ENCODE results near the gene DSCAML1. TPM values are rescaled to one million over a fixed set of nuclear protein-coding genes. Genes with fewer than 3 reads are reported as not detected.
"Not testable (repeated sequence)": the region's sequence is repeated elsewhere in the genome, so short reads cannot be mapped to it uniquely, and the experiment has no call there.

Gene DSCAML1
- total RNA-seq, 1 donor from 2014 or later, result 0.02 TPM

DNA sequence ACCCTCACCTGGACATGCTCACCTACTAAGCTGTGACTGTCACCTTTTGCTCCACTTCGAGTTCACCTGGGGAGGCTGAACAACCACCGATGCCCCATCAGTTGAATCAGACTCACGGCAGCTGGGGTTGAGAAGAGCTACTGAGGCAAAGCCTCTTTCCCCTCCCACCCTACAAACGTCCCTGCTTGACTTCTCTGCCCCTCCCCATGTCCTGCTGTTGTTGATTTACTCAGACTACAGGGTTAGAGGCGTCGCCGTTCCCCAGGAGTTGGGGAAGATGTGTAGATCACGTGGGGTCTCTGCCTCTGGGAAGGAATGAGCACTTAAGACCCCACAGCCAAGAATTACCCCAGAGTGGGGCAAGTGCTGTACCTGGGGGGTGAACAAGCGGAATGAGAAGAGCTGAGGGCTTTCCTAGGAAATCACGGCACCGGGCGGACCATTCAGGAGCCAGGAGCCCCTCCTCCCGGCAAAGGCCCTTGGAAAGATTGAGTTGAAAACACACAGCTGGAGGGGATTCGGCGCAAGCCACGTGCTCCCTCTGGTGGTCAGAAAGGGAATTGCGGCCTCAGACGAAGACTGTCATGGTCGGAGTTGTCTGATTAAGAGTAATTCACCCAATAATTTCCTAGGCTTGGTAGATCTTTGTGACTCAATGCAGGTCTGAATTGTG is 20.5 kb upstream of the DSCAML1 start:
- intact Hi-C loops (cut with micrococcal nuclease), result loop anchor here (1.0 to 10.0 kb wide), 9 partner anchors 10 to 1043 kb away; partner anchors contain the start of genes BUD13, CD3D, CD3G and IL10RA
- Mint-ChIP-seq H3K36me3 (ENCODE audit: low read depth) (peaks cover 4% of the 10 kb centered on the region), H3K9me3 (no peaks in the 10 kb centered on the region), H3K4me1 (peaks cover 63% of the 10 kb centered on the region), H3K27me3 (peaks cover 2% of the 10 kb centered on the region), H3K27ac (peak overlapping the region; percentile 99), H3K4me3 (peak overlapping the region; percentile 79)
- peak; percentile 96 for DNase-seq

DNA sequence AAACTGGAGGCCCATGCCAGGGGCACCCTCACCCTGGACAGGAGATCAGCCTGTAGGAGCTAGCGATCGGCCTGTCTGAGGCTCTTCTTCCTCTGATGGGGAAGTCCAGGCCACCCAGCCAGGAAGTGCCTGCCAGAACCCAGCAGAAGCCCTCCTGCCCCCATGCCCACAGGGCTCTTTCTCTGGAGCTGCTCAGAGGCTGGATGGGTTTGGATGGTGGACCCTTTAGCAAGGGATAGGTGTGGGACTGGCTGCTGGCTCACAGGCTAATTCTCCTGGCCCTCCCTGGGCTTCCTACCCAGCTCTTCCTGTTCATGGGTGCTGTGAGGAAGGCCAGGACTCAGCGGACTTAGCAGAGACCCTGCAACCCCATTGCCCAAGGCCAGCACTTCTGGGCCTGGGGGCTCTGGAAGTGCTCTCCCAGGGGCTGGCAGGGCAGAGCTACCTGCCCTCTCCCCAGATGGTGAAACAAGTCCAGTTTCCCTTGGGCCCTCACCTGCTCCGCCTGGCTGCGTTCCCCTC is 19.9 kb upstream of the DSCAML1 start:
- peak; percentile 70 for DNase-seq
- no peaks in the 10 kb centered on the region for H3K9me3 Mint-ChIP-seq
- H3K4me1 Mint-ChIP-seq, result peaks cover 59% of the 10 kb centered on the region
- H3K27ac Mint-ChIP-seq, result peak overlapping the region; percentile 99
- peaks cover 2% of the 10 kb centered on the region for H3K27me3 Mint-ChIP-seq
- intact Hi-C loops (cut with micrococcal nuclease), result loop anchor here (1.0 to 10.0 kb wide), 6 partner anchors 10 to 1042 kb away; partner anchors contain the start of genes BUD13, CD3D, CD3G and IL10RA
- H3K4me3 Mint-ChIP-seq, result peak overlapping the region; percentile 79
- peaks cover 4% of the 10 kb centered on the region for H3K36me3 Mint-ChIP-seq (ENCODE audit: low read depth)

DNA sequence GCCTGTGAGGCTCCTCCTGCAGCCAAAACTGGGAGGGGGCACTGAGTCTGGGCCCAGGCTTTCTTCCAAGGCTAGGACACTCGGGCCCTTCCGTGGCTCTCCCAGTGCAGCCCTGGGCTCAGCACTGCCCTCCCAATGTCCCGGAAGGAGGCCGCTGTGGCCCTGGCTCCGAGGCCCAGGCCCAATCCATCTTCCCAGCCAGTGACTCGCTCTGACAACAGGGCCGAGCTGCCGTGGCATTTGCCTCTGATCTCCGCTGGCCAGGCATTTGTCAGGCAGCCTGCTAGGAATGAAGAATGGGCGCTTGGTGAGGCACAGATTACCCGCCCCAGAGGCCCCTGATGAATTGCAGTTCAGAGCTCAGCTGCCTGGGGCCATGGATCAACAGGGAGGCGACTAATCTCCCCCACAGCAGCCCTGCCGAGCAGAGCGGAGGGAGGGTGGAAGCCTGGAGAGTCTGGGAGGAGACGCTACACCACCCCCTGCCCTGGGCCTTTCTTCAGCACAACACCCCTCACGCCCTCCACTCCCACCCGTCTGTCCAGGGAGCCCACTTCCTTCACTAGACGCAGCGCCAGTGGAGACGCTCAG is 19.2 kb upstream of the DSCAML1 start:
- peaks cover 4% of the 10 kb centered on the region for H3K36me3 Mint-ChIP-seq (ENCODE audit: low read depth)
- H3K27ac Mint-ChIP-seq, result peak overlapping the region; percentile 99
- intact Hi-C loops (cut with micrococcal nuclease), result loop anchor here (2.0 to 10.0 kb wide), 5 partner anchors 171 to 1041 kb away; partner anchors contain the start of genes BUD13, CD3D, CD3G and IL10RA
- no peak for DNase-seq
- H3K9me3 Mint-ChIP-seq, result no peaks in the 10 kb centered on the region
- peaks cover 56% of the 10 kb centered on the region for H3K4me1 Mint-ChIP-seq
- peak overlapping the region; percentile 71 for H3K4me3 Mint-ChIP-seq
- H3K27me3 Mint-ChIP-seq, result peaks cover 2% of the 10 kb centered on the region

DNA sequence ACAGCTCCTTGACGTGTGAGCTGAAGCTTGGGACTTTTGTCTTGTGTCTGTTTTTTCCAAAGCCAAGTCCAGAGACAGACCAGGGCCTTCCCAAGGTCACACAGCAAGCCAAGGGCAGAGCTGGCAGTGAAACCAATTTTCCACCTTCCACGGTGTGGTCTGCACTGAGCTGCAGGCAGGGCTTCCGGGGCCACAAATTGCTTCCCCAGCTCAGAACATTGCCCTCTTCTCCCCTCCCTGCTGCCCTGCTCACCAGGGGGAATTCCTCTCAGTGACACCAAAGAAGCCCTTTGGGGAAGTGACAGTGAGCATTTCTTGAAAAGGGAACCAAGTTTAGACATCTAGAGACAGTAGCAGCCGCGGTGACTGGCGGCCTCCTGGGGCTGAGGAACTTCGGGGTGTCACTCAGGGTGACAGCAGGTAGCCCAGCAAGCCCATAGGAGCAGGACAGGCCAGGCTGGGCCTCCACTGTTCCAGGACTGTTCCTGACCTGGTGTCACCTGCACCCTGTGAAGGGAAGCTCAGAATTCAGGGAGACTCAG is 18.3 kb upstream of the DSCAML1 start:
- peaks cover 4% of the 10 kb centered on the region for H3K36me3 Mint-ChIP-seq (ENCODE audit: low read depth)
- H3K4me3 Mint-ChIP-seq, result peak overlapping the region; percentile 71
- H3K27me3 Mint-ChIP-seq, result peaks cover 2% of the 10 kb centered on the region
- H3K4me1 Mint-ChIP-seq, result peaks cover 60% of the 10 kb centered on the region
- intact Hi-C loops (cut with micrococcal nuclease), result loop anchor here (1.0 to 10.0 kb wide), 6 partner anchors 8 to 1041 kb away; partner anchors contain the start of genes BUD13, CD3D, CD3G and IL10RA
- H3K9me3 Mint-ChIP-seq, result no peaks in the 10 kb centered on the region
- H3K27ac Mint-ChIP-seq, result peak overlapping the region; percentile 99
- DNase-seq, result peak; percentile 94

DNA sequence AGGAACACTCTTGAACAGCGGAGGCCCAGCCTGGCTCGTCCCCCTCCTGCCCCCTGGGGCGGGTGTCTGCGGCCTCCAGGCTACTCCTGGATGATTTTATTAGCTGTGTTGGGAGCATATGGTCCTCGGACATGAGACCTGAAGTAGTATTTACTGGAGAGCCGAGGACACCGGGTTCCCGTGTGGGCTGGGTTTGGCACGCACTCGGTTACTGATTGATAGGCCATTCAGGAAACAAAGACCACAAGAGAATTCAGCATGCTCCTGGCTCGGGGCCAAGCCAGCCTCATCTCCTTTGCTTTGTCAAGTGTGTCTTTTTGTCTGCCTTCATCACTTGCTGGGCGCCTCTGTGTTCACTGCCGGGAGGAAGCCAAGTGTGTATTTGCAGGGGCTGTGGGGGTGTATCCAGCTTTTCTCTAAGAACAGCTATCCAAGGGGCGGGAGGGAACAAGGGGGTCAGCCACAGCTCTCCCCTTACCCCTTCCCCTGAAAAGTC is 17.8 kb upstream of the DSCAML1 start:
- Mint-ChIP-seq H3K4me1 (peaks cover 59% of the 10 kb centered on the region), H3K9me3 (no peaks in the 10 kb centered on the region), H3K36me3 (ENCODE audit: low read depth) (peaks cover 4% of the 10 kb centered on the region), H3K4me3 (peak overlapping the region; percentile 71), H3K27me3 (peaks cover 2% of the 10 kb centered on the region), H3K27ac (peak overlapping the region; percentile 99)
- intact Hi-C loops (cut with micrococcal nuclease), result loop anchor here (1.0 to 10.0 kb wide), 6 partner anchors 8 to 1040 kb away; partner anchors contain the start of genes BUD13, CD3D, CD3G and IL10RA
- DNase-seq, result peak; percentile 92

DNA sequence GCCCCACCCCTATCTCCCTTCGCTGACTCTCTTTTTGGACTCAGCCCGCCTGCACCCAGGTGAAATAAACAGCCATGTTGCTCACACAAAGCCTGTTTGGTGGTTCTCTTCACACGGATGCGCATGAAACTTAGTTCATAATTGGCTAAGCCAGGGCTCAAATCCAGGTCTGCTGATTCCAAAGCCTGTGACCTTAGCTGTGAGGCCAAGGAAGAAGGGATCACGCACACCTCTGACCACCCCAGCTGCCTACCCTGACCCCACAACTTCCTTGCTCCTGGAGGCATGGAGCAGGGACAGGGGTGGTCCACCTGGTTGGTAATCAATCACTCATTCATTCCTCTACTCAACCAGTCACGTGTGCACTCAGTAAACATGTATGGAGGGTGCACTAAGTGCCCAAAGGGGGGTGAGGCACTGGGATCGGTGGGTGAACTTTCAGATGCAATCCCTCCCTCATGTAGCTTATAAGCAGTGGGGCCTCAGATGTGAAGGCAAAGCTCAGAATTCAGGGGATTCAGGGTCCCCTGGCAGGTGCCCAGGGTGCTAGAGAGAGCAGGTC is 17.3 kb upstream of the DSCAML1 start:
- Mint-ChIP-seq H3K27me3 (peaks cover 2% of the 10 kb centered on the region), H3K4me3 (peak overlapping the region; percentile 71), H3K36me3 (ENCODE audit: low read depth) (peaks cover 4% of the 10 kb centered on the region), H3K9me3 (no peaks in the 10 kb centered on the region), H3K27ac (peak overlapping the region; percentile 99), H3K4me1 (peaks cover 63% of the 10 kb centered on the region)
- no peak for DNase-seq
- intact Hi-C loops (cut with micrococcal nuclease), result loop anchor here (2.0 to 10.0 kb wide), 3 partner anchors 239 to 1039 kb away; partner anchors contain the start of genes BUD13, CD3D and CD3G

DNA sequence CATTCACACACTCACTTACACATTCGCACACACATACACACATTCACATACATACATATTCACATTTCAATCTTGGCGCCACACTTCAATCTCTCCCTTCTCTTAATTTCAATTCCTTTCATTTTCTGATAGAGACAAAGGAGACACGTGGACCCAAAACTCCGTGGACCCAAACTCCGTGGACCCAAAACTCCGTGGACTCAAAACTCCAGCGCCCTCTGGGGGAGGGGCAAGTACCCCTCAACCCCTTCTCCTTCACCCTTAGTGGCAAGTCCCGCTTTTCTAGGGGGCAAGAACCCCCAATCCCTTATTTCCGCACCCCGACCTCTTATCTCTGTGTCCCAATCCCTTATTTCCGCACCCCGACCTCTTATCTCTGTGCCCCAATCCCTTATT is 13.0 kb upstream of the DSCAML1 start:
- H3K36me3 Mint-ChIP-seq (ENCODE audit: low read depth); H3K27ac Mint-ChIP-seq; H3K4me3 Mint-ChIP-seq; DNase-seq; H3K9me3 Mint-ChIP-seq; H3K27me3 Mint-ChIP-seq: not testable (repeated sequence)
- intact Hi-C loops (cut with micrococcal nuclease), result loop anchor here (10.0 kb wide), 2 partner anchors 535 to 1035 kb away; partner anchors contain the start of genes BUD13, CD3D and CD3G
- peaks cover 38% of the 10 kb centered on the region for H3K4me1 Mint-ChIP-seq

DNA sequence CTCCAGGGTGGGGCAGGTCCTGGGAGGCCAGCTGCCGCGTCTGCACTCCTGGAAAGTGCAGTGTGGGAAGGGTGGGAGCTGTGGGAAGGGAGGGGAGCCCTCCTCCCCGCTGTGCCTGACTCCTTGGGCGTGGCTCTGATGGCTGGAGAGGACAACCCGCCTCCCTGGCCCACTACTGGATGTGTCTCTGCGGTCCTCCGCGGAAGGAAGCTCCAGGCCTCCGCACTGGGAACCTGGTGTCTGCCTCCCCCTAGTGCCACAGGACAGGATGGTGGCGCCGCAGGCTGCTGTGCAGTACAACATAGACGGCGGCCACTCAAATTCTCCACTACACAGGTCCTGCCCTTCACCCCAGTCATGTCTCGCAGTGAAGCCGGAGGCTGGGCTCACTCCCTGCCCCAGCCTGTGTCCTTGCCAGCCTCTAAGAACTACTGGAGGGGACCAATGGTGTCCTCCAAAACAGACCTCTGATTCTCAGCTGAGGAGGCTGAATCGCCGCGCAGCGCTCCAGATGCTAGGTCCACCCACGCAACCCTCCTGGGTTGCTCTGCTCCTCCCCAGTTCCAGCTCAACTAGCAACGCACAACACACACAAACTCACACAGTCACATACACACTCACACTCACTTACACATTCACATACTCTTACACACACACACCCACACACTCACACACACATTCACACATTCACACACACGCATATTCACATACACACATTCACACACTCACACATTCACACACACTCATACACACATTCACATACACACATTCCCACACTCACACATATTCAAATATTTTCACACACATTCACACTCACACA is 12.4 kb upstream of the DSCAML1 start:
- peak; percentile 84 for DNase-seq
- Mint-ChIP-seq H3K4me3 (peak overlapping the region; percentile 1), H3K27me3 (peaks cover 3% of the 10 kb centered on the region), H3K4me1 (peaks cover 32% of the 10 kb centered on the region), H3K27ac (peak overlapping the region; percentile 2), H3K36me3 (ENCODE audit: low read depth) (no peaks in the 10 kb centered on the region), H3K9me3 (no peaks in the 10 kb centered on the region)
- intact Hi-C loops (cut with micrococcal nuclease), result loop anchor here (2.0 to 10.0 kb wide), 4 partner anchors 35 to 1035 kb away; partner anchors contain the start of genes BUD13, CD3D, CD3G and SCN2B

DNA sequence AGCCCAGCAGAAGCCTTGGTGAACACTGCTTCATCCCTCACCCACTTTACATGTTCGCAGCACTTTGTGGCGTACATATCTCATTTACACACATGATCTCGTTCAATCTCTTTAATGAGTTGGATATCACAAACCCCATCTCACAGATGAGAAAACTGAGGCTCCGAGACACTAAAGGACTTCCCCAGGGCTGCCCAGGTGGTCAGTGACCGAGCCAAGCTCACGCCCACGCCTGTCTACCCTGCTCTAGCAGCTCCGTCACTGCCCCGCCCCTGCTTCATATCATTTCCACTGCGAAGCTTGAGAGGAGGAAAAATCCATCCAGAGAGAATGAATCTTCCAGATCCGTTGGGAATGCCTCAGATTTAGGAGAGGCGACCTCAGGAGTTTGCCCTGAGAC is 11.8 kb upstream of the DSCAML1 start:
- intact Hi-C loops (cut with micrococcal nuclease), result loop anchor here (2.0 to 10.0 kb wide), 2 partner anchors 36 to 366 kb away; partner anchors contain the start of gene SCN2B
- Mint-ChIP-seq H3K9me3 (no peaks in the 10 kb centered on the region), H3K27ac (no peak overlapping the region), H3K36me3 (ENCODE audit: low read depth) (no peaks in the 10 kb centered on the region), H3K27me3 (peaks cover 5% of the 10 kb centered on the region), H3K4me3 (no peak overlapping the region), H3K4me1 (peaks cover 27% of the 10 kb centered on the region)
- DNase-seq, result no peak

DNA sequence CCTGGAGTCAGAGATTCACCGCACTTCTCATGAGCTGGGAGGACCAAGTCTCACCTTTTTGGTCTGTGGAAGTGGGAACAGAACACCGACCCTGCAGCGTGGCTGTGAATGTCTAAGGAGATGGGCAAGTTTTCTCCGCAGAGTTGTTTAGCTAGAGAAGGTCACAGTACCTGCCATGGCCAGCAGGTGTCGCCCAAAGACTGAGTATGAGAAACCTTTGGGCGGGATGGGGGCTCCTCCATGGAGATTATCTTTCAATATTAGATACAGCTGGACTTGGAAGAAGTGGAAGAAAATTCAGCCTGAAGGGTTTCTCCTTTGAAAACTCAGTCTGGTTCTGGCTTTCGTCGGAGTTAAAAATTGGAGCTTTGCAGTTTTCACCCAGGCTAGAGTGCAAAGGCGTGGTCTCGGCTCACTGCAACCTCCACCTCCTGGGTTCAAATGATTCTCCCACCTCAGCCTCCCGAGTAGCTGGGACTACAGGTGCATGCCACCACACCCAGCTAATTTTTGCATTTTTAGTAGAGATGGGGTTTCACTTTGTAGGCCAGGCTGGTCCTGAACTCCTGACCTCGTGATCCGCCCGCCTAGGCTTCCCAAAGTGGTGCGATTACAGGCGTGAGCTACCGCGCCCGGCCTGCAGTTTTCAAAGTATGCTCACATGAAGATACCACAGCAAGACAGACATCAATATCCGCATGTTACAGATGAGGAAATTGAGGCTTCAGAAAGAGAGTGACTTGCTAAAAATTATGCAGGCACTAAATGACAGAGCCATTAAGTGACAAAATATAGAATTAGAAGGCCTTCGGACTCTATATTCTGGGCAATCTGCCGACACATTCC is 10.7 kb upstream of the DSCAML1 start:
- H3K4me1 Mint-ChIP-seq, result peaks cover 20% of the 10 kb centered on the region
- no peaks in the 10 kb centered on the region for H3K9me3 Mint-ChIP-seq
- H3K27me3 Mint-ChIP-seq, result peaks cover 5% of the 10 kb centered on the region
- H3K36me3 Mint-ChIP-seq (ENCODE audit: low read depth), result no peaks in the 10 kb centered on the region
- no peak overlapping the region for H3K27ac Mint-ChIP-seq
- no peak overlapping the region for H3K4me3 Mint-ChIP-seq
- peak; percentile 92 for DNase-seq
- intact Hi-C loops (cut with micrococcal nuclease), result loop anchor here (1.0 to 10.0 kb wide), 4 partner anchors 10 to 367 kb away; partner anchors contain the start of gene SCN2B

DNA sequence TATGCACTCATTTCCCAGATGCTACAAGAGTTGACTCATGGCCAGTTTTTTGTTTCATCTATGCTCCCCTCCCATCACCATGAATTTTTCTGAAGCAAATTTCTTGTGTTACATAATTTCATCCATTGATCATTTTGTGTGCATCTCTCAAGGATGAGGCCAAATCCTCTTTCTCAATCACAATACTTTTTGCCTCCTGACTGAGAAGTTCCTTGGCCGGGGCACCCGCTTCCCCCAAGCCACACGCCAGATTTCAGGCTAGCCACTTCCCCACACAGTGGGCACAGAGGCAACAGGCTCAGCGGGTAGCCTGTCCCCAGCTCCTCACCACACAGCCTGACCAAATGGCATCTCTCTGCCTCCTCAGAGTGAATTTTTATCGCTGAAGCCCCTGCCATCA is 9.8 kb upstream of the DSCAML1 start:
- Mint-ChIP-seq H3K4me3 (no peak overlapping the region), H3K4me1 (peaks cover 20% of the 10 kb centered on the region), H3K36me3 (ENCODE audit: low read depth) (no peaks in the 10 kb centered on the region), H3K9me3 (no peaks in the 10 kb centered on the region), H3K27ac (no peak overlapping the region), H3K27me3 (peaks cover 10% of the 10 kb centered on the region)
- intact Hi-C loops (cut with micrococcal nuclease), result loop anchor here (1.0 to 10.0 kb wide), 3 partner anchors 10 to 368 kb away; partner anchors contain the start of gene SCN2B
- DNase-seq, result no peak

DNA sequence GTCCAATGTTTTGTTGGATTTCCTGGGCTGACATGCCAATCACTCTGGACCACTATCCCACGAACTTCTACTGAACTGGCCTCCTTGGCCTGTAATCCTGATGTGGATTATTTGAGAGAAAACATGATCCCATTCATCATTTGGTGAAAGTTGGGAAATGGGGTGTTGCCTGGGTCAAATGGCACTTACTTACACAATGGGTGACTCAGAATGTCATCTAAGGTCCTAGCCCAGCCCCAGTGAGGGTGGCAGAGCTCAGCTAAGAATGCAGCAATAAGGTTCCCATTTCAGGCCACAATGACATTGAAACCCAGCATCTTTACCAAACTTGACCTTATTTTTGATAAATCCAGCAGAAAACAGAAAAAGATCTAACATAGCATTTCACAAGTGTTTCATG is 8.0 kb upstream of the DSCAML1 start:
- intact Hi-C loops (cut with micrococcal nuclease), result loop anchor here (10.0 kb wide), 1 partner anchor 370 kb away; the partner anchor contains the start of gene SCN2B
- Mint-ChIP-seq H3K27me3 (peaks cover 22% of the 10 kb centered on the region), H3K4me1 (peaks cover 16% of the 10 kb centered on the region), H3K4me3 (no peak overlapping the region), H3K9me3 (no peaks in the 10 kb centered on the region), H3K27ac (no peak overlapping the region), H3K36me3 (ENCODE audit: low read depth) (no peaks in the 10 kb centered on the region)
- DNase-seq, result no peak

All from activated CD4-positive, alpha-beta T cell treated with anti-CD3 and anti-CD28 coated beads, Interleukin-2, amount 10 ng/mL, durations not matched to agents 24 days and 14 days (primary cell).